HG02938 (cell line): ENCODE results near the gene SORCS3.

ENCODE experiments used
- ATAC-seq: cut with Tn5 transposase; IDR thresholded peaks from one replicate; pipeline ENCODE4 v1.9.1; 2021; ENCODE audit warnings: mild to moderate bottlenecking, moderate library complexity; ENCODE audit not compliant: unreplicated experiment

Gene SORCS3

GRCh38 chr10:105159268-105159667, 518.2 kb downstream of the SORCS3 start:
- ATAC-seq, result no peak

- no peak for ATAC-seq
These were observed 520.1 kb downstream of the SORCS3 start for GRCh38 chr10:105161149-105161548.

GRCh38 chr10:105161767-105162166, 520.7 kb downstream of the SORCS3 start:
- ATAC-seq, result no peak

GRCh38 chr10:105170521-105170920, 529.4 kb downstream of the SORCS3 start:
- no peak for ATAC-seq

GRCh38 chr10:105171945-105172344, 530.9 kb downstream of the SORCS3 start:
- ATAC-seq, result no peak

- ATAC-seq, result no peak
These were observed 540.5 kb downstream of the SORCS3 start for GRCh38 chr10:105181626-105182025.

- ATAC-seq, result no peak
These were observed 542.4 kb downstream of the SORCS3 start for GRCh38 chr10:105183536-105183935.

- no peak for ATAC-seq
These were observed 544.1 kb downstream of the SORCS3 start for GRCh38 chr10:105185161-105185560.

GRCh38 chr10:105187243-105187642, 546.2 kb downstream of the SORCS3 start:
- ATAC-seq, result no peak

GRCh38 chr10:105188737-105189462, 547.8 kb downstream of the SORCS3 start:
- no peak for ATAC-seq

GRCh38 chr10:105189463-105189800, 548.3 kb downstream of the SORCS3 start:
- ATAC-seq, result no peak

- ATAC-seq, result no peak
These were observed 551.1 kb downstream of the SORCS3 start for GRCh38 chr10:105192146-105192545.

GRCh38 chr10:105192861-105193260, 551.8 kb downstream of the SORCS3 start:
- no peak for ATAC-seq

- ATAC-seq, result no peak
These were observed 554.7 kb downstream of the SORCS3 start for GRCh38 chr10:105195831-105196230.

- no peak for ATAC-seq
These were observed 556.7 kb downstream of the SORCS3 start for GRCh38 chr10:105197598-105198364.

GRCh38 chr10:105206616-105207015, 565.5 kb downstream of the SORCS3 start:
- no peak for ATAC-seq

GRCh38 chr10:105207476-105207995, 566.4 kb downstream of the SORCS3 start:
- no peak for ATAC-seq

GRCh38 chr10:105210546-105210945, 569.5 kb downstream of the SORCS3 start:
- ATAC-seq, result no peak

- ATAC-seq, result no peak
These were observed 596.6 kb downstream of the SORCS3 start for GRCh38 chr10:105237685-105238084.

- no peak for ATAC-seq
These were observed 598.5 kb downstream of the SORCS3 start for GRCh38 chr10:105239311-105240219.

- ATAC-seq, result no peak
These were observed 600.2 kb downstream of the SORCS3 start for GRCh38 chr10:105241254-105241653.
